Measurements from ENCODE around the gene GNL1.
"Not testable (repeated sequence)": the region's sequence is repeated elsewhere in the genome, so short reads cannot be mapped to it uniquely, and the experiment has no call there.

Gene GNL1

DNA sequence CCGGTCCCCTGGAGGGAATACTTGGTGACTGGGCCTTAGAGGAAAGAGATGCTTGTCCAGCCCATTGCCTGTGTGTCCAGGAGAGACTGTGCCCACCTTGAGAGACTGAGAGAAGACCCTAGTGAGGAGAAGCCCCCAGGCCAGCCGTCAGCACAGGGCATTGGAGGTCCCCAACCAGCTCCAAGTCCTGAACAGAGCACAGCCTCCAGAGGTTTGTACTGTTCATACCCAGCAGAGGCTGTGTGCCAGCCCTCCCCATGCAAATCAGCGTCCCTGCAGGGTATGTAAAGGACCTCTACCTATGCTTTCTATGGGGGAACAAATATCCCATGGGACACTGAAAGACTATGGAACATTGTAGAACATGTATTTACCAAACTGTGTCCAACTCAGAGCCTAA is 58.6 kb downstream of the GNL1 start:
- no peak overlapping the region for H3K9ac ChIP-seq (ENCODE audit: low read length)
- no peaks in the 10 kb centered on the region for H4K20me1 ChIP-seq (ENCODE audit: insufficient read depth, low read length)
- H3F3A ChIP-seq (ENCODE audit: insufficient read depth, low read length) = no peaks in the 10 kb centered on the region
- no peaks in the 10 kb centered on the region for H3K36me3 ChIP-seq (ENCODE audit: insufficient read depth, low read length)
- no peaks in the 10 kb centered on the region for H3K4me1 ChIP-seq (ENCODE audit: insufficient read depth, low read length, severe bottlenecking)
- H3K4me3 ChIP-seq (ENCODE audit: low read depth, low read length, poor library complexity, severe bottlenecking) = no peak overlapping the region
- H3K27ac ChIP-seq (ENCODE audit: low read depth, low read length, poor library complexity, severe bottlenecking) = no peak overlapping the region
- no peak overlapping the region for H3K4me2 ChIP-seq (ENCODE audit: low read length)
- TF ChIP-seq EZH2 (IDR thresholded peaks at IDR 0.05; ENCODE audit: borderline replicate concordance, low read length) = no peak
- TF ChIP-seq, protein P1, sequence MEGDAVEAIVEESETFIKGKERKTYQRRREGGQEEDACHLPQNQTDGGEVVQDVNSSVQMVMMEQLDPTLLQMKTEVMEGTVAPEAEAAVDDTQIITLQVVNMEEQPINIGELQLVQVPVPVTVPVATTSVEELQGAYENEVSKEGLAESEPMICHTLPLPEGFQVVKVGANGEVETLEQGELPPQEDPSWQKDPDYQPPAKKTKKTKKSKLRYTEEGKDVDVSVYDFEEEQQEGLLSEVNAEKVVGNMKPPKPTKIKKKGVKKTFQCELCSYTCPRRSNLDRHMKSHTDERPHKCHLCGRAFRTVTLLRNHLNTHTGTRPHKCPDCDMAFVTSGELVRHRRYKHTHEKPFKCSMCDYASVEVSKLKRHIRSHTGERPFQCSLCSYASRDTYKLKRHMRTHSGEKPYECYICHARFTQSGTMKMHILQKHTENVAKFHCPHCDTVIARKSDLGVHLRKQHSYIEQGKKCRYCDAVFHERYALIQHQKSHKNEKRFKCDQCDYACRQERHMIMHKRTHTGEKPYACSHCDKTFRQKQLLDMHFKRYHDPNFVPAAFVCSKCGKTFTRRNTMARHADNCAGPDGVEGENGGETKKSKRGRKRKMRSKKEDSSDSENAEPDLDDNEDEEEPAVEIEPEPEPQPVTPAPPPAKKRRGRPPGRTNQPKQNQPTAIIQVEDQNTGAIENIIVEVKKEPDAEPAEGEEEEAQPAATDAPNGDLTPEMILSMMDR (IDR thresholded peaks at IDR 0.05; ENCODE audit: low read length) = no peak
- no peaks in the 10 kb centered on the region for H3K9me2 ChIP-seq (ENCODE audit: low read depth, low read length)
- no peaks in the 10 kb centered on the region for H3K27me3 ChIP-seq (ENCODE audit: insufficient read depth, low read length)
- H2AFZ ChIP-seq (ENCODE audit: low read length) = no peak overlapping the region
- H3K79me2 ChIP-seq (ENCODE audit: insufficient read depth, low read length) = no peaks in the 10 kb centered on the region
- H3K9me3 ChIP-seq (ENCODE audit: low read length) = no peaks in the 10 kb centered on the region

DNA sequence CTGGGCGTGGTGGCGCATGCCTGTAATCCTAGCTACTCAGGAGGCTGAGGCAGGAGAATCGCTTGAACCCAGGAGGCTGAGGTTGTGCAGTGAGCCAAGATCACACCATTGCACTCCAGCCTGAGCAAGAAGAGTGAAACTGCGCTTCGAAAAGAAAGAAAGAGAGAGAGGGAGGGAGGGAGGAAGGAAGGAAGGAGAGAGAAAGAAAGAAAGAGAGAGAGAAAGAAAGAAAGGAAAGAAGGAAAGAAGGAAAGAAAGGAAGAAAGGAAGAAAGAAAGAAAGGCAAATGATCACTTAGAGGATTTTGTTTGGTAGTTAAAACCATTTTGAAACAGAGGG is 59.1 kb downstream of the GNL1 start:
- H3K9me2 ChIP-seq (ENCODE audit: low read depth, low read length); H3K79me2 ChIP-seq (ENCODE audit: insufficient read depth, low read length); H3K36me3 ChIP-seq (ENCODE audit: insufficient read depth, low read length); H3K9ac ChIP-seq (ENCODE audit: low read length); H3K27ac ChIP-seq (ENCODE audit: low read depth, low read length, poor library complexity, severe bottlenecking); H3K4me1 ChIP-seq (ENCODE audit: insufficient read depth, low read length, severe bottlenecking); H3F3A ChIP-seq (ENCODE audit: insufficient read depth, low read length); H3K4me3 ChIP-seq (ENCODE audit: low read depth, low read length, poor library complexity, severe bottlenecking); H3K27me3 ChIP-seq (ENCODE audit: insufficient read depth, low read length); H2AFZ ChIP-seq (ENCODE audit: low read length); H3K9me3 ChIP-seq (ENCODE audit: low read length); H4K20me1 ChIP-seq (ENCODE audit: insufficient read depth, low read length); H3K4me2 ChIP-seq (ENCODE audit: low read length): not testable (repeated sequence)

- H3K27me3 ChIP-seq (ENCODE audit: insufficient read depth, low read length) = 0 out of 2 replicates have a peak, but pooled peaks cover 3% of the 10 kb centered on the region
- H3K79me2 ChIP-seq (ENCODE audit: insufficient read depth, low read length) = no peaks in the 10 kb centered on the region
- H3K9me3 ChIP-seq (ENCODE audit: low read length) = no peaks in the 10 kb centered on the region
- H3K4me2 ChIP-seq (ENCODE audit: low read length) = no peak overlapping the region
- H3K9me2 ChIP-seq (ENCODE audit: low read depth, low read length) = no peaks in the 10 kb centered on the region
- H3K27ac ChIP-seq (ENCODE audit: low read depth, low read length, poor library complexity, severe bottlenecking) = no peak overlapping the region
- TF ChIP-seq, protein P1 (IDR thresholded peaks at IDR 0.05; ENCODE audit: low read length) = no peak
- no peak for TF ChIP-seq EZH2 (IDR thresholded peaks at IDR 0.05; ENCODE audit: borderline replicate concordance, low read length)
- no peaks in the 10 kb centered on the region for H3K4me1 ChIP-seq (ENCODE audit: insufficient read depth, low read length, severe bottlenecking)
- H4K20me1 ChIP-seq (ENCODE audit: insufficient read depth, low read length) = no peaks in the 10 kb centered on the region
- no peaks in the 10 kb centered on the region for H3K36me3 ChIP-seq (ENCODE audit: insufficient read depth, low read length)
- H3K9ac ChIP-seq (ENCODE audit: low read length) = no peak overlapping the region
- H3K4me3 ChIP-seq (ENCODE audit: low read depth, low read length, poor library complexity, severe bottlenecking) = no peak overlapping the region
- no peaks in the 10 kb centered on the region for H3F3A ChIP-seq (ENCODE audit: insufficient read depth, low read length)
- H2AFZ ChIP-seq (ENCODE audit: low read length) = no peak overlapping the region
Observed at GRCh38 chr6:30495993-30496392, 60.3 kb downstream of the GNL1 start.

DNA sequence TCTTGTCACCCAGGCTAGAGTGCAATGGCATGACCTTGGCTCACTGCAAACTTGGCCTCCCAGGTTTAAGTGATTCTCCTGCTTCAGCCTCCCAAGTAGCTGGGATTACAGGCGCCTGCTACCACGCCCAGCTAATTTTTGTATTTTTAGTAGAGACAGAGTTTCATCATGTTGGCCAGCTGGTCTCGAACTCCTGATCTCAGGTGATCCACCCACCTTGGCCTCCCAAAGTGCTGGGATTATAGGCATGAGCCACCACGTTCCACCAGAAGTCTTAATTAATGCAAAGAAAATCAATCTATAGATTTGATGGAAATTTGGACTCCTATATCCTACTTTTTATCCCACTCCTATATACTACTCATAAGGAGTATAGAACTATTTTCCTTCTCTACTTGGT is 61.2 kb downstream of the GNL1 start:
- not testable (repeated sequence) for H3K4me2 ChIP-seq (ENCODE audit: low read length); H4K20me1 ChIP-seq (ENCODE audit: insufficient read depth, low read length); H3K9ac ChIP-seq (ENCODE audit: low read length); H3K9me2 ChIP-seq (ENCODE audit: low read depth, low read length); H3K4me1 ChIP-seq (ENCODE audit: insufficient read depth, low read length, severe bottlenecking); H3F3A ChIP-seq (ENCODE audit: insufficient read depth, low read length); H3K9me3 ChIP-seq (ENCODE audit: low read length); H2AFZ ChIP-seq (ENCODE audit: low read length); H3K27ac ChIP-seq (ENCODE audit: low read depth, low read length, poor library complexity, severe bottlenecking); H3K27me3 ChIP-seq (ENCODE audit: insufficient read depth, low read length); H3K79me2 ChIP-seq (ENCODE audit: insufficient read depth, low read length); H3K4me3 ChIP-seq (ENCODE audit: low read depth, low read length, poor library complexity, severe bottlenecking); H3K36me3 ChIP-seq (ENCODE audit: insufficient read depth, low read length)
